Choroid plexus epithelial cell (primary cell): ENCODE measurements around the gene RASGRP4.

Experiments used
- DNase-seq: peaks from one replicate; pipeline ENCODE4 v3.0.0-alpha.2; 2010; ENCODE audit warnings: low read depth
- H3K4me3 ChIP-seq: 2 replicates; pipeline ENCODE4 v1.5.1; 2011; ENCODE audit warnings: low read depth, mild to moderate bottlenecking, control low read depth, low read length, moderate library complexity
- TF ChIP-seq, protein P1 (sequence below): conservative IDR thresholded peaks from 2 replicates; pipeline ENCODE4 v1.5.1; 2011; ENCODE audit warnings: low read depth, mild to moderate bottlenecking, control low read depth, inconsistent platforms, low read length, moderate library complexity

RASGRP4 gene

GRCh38 chr19:38467541-38468525 lies 41.8 kb upstream of the RASGRP4 start:
- H3K4me3 ChIP-seq = no peak overlapping the region
- DNase-seq = no peak
- TF ChIP-seq, protein P1, sequence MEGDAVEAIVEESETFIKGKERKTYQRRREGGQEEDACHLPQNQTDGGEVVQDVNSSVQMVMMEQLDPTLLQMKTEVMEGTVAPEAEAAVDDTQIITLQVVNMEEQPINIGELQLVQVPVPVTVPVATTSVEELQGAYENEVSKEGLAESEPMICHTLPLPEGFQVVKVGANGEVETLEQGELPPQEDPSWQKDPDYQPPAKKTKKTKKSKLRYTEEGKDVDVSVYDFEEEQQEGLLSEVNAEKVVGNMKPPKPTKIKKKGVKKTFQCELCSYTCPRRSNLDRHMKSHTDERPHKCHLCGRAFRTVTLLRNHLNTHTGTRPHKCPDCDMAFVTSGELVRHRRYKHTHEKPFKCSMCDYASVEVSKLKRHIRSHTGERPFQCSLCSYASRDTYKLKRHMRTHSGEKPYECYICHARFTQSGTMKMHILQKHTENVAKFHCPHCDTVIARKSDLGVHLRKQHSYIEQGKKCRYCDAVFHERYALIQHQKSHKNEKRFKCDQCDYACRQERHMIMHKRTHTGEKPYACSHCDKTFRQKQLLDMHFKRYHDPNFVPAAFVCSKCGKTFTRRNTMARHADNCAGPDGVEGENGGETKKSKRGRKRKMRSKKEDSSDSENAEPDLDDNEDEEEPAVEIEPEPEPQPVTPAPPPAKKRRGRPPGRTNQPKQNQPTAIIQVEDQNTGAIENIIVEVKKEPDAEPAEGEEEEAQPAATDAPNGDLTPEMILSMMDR = no peak

DNA sequence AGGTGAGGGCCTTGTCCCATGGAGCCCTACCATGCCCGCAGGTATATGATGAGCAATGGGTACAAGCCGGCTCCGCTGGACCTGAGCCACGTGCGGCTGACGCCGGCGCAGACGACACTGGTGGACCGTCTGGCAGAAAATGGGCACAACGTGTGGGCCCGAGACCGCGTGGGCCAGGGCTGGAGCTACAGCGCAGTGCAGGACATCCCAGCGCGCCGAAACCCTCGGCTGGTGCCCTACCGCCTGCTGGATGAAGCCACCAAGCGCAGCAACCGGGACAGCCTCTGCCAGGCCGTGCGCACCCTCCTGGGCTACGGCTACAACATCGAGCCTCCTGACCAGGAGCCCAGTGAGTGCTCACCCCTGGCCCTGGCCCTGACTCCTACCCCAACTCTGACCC lies 40.0 kb upstream of the RASGRP4 start:
- TF ChIP-seq, protein P1 = no peak
- no peak for DNase-seq
- no peak overlapping the region for H3K4me3 ChIP-seq

DNA sequence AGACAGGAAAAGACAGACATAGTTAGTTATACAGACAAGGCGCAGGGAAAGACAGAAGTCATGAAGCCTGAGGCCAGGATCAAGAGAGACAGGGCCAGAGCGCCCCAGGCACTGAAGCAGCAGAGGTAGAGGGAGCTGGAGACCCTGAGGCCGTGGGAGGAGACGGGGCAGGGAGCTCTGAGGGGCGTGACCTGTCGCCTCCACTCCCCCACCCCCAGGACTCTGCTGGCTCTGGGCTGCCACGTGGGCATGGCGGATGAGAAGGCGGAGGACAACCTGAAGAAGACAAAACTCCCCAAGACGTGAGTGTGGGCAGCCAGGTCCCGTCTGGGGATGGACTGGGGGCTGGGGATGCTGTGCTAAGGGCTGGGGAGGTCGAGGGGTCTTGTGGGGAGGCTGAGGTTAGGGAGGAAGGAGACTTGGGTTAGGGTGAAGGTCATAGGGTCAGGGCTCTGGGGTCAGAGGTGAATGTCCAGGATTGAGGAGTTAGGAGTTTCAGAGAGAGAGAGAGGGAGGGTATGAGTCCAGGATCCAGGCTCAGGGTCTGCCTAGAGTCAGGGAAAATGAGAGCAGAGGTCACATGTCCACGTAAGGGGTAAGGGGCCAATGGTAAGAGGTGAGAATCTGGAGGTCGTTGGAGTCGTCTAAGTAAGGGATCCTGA lies 38.5 kb upstream of the RASGRP4 start:
- no peak for DNase-seq
- TF ChIP-seq, protein P1 = no peak
- H3K4me3 ChIP-seq = no peak overlapping the region

GRCh38 chr19:38463365-38463764 lies 37.3 kb upstream of the RASGRP4 start:
- TF ChIP-seq, protein P1 = no peak
- no peak overlapping the region for H3K4me3 ChIP-seq
- DNase-seq = no peak

GRCh38 chr19:38458991-38459390 lies 33.0 kb upstream of the RASGRP4 start:
- DNase-seq = no peak
- TF ChIP-seq, protein P1 = no peak
- no peak overlapping the region for H3K4me3 ChIP-seq

DNA sequence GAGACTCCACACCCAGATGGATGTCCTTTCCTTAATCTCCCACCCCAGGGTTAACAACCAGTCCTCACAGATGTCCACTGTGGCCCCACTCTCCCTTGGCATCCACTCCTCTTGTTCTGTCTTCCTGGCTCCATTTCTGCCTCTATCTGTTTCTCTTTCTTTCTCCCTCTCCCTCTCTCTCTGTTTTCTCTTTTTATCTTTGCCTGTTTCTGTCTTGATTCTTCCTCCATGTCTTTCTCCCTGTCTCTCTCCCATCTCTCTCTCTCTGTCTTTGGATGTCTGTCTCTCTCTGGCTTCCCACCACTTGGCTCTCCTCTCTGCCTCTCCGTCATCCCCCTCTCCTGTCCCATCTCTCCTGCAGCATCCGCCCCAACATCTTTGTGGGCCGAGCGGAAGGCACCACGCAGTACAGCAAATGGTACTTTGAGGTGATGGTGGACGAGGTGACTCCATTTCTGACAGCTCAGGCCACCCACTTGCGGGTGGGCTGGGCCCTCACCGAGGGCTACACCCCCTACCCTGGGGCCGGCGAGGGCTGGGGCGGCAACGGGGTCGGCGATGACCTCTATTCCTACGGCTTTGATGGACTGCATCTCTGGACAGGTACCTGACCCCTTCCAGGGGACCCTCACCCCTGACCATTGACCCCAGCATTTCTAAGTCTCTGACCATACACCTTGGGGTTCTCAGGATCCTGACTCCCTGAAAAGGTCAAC lies 31.8 kb upstream of the RASGRP4 start:
- TF ChIP-seq, protein P1 = no peak
- H3K4me3 ChIP-seq = no peak overlapping the region
- no peak for DNase-seq
